ENCODE measurements around the gene PPP4R3C.
"Not testable (repeated sequence)": the region's sequence is repeated elsewhere in the genome, so short reads cannot be mapped to it uniquely, and the experiment has no call there.

PPP4R3C gene

DNA sequence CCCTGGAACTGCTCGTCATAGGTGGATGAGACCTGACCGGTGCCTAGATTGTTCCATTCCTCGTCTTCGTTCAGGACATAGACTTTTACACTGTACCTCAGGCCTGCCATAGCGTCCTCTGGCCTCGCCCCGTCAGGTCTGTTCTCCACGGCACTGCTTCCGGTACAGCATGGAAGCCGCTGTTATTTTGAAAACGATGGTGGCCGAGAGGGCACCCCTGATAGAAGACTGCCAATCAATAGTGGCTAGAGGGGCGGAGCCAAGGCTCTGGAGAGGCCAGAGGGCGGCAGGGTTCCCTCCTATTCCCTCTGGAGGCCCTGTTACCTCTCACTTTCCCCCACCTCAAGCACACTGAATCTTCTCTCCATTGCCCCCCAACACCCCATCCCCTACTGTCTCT, at the start of gene PPP4R3C:
TSS of gene PPP4R3C (minus strand) at position 155 of the 400 bp plus-strand sequence. CDS start at position 110, 45 bp downstream.
- DNase-seq, result no peak

DNA sequence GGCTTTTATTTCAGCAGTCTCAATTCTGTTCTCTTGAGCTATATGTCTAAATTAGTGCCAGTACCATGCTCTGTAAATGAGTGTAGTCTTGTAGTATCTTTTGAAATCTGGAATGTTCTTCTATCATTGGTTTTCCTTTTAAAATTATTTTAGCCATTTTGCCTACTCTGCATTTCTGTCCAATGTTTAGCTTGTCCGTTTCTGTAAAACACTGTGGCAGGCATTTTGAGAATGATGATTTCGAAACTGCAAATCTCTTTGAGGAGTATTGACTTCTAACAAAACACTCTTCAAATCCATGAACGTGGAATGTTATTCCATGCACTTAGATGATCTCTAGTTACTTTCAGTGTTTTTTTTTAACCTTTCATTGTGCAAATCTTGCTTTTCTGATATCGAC, 28.3 kb upstream of the PPP4R3C start:
- DNase-seq, result no peak

- DNase-seq, result no peak
Measured at GRCh38 chrX:27466051-27466450, 2.9 kb upstream of the PPP4R3C start.

- DNase-seq, result no peak
Measured at GRCh38 chrX:27465036-27465435, 1.9 kb upstream of the PPP4R3C start.

DNA sequence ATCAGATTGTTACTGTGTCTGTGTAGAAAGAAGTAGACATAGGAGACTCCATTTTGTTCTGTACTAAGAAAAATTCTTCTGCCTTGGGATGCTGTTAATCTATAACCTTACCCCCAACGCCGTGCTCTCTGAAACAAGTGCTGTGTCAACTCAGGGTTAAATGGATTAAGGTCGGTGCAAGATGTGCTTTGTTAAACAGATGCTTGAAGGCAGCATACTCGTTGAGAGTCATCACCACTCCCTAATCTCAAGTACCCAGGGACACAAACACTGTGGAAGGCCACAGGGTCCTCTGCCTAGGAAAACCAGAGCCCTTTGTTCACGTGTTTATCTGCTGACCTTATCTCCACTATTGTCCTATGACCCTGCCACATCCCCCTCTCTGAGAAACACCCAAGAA, 4.0 kb downstream of the PPP4R3C start:
- DNase-seq, result not testable (repeated sequence)

DNA sequence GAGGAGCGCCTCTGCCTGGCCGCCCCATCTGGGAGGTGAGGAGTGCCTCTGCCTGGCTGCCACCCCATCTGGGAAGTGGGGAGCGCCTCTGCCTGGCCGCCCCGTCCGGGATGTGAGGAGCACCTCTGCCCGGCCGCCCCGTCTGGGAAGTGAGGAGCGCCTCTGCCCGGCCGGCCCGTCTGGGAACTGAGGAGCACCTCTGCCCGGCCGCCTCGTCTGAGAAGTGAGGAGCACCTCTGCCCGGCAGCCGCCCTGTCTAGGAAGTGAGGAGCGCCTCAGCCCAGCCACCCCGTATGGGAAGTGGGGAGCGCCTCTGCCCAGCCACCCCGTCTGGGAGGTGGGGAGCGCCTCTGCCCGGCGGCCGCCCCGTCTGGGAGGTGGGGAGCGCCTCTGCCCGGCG, 4.6 kb downstream of the PPP4R3C start:
- not testable (repeated sequence) for DNase-seq

GRCh38 chrX:27451324-27451723, 11.8 kb downstream of the PPP4R3C start:
- DNase-seq, result no peak

GRCh38 chrX:27446423-27446822, 16.7 kb downstream of the PPP4R3C start:
- no peak for DNase-seq

- DNase-seq, result no peak
Measured at GRCh38 chrX:27445438-27445837, 17.7 kb downstream of the PPP4R3C start.

DNA sequence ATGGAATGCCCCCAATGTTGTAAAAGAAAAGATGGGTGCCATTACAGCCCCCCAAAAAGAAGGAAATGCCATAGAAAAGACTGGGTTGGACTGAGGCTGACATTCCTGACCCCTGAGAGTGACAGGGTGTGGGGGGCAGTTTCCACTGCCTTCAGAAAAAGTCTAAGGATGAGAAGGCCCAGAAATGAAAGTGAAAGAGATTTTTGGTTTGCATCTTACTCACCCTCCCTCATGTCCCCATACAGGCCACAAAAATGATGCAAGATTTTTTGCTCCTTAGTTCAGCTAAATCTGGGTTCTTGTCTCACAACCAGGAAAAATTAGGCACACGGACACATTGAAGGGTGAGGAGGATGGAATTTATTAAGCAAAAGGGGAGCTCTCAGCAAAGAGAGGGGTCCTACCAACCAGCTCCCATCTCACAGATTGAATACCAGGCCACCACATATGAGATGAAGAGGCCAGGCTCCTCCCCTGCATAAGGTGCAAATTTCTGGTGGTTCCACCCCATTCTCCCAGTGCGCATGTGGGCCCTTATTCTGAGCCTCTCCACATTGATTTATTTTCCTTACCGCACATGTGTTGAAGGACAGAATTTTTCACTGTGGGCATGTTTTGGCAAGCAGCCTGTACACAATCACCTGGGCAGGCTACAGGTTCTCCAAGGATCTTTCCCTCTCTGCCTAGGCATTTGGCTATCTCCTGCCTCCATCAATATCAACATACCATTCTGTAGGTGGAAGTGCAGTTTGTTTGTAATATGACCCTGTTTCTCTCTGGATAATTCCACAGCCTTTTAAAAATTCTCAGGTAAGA, 18.8 kb downstream of the PPP4R3C start:
- no peak for DNase-seq

GRCh38 chrX:27442392-27442791, 20.7 kb downstream of the PPP4R3C start:
- DNase-seq, result not testable (repeated sequence)

- DNase-seq, result no peak
Measured at GRCh38 chrX:27439771-27440170, 23.4 kb downstream of the PPP4R3C start.

DNA sequence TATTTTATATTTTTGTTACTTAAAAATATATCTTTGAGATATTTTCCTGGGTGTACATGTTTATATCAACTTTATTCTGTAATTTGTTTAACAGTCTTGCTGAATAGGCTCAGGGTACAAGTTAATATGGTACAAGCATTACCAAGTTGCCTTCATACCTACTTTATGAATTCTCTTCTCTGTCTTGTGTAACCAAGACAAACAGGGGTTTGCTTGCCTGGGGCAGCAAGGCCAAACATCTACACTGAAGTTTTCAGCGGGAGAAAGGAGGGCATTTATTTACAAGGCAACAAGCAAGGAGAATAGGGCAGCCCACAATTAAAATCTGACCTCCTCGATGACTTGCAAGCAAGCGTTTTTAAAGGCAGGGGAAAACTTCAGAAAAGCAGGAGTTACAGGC, 24.2 kb downstream of the PPP4R3C start:
- no peak for DNase-seq

- no peak for DNase-seq
Measured at GRCh38 chrX:27435031-27435430, 28.1 kb downstream of the PPP4R3C start.
